Activated CD8-positive, alpha-beta memory T cell treated with anti-CD3 and anti-CD28 coated beads, Interleukin-2, amount 10 ng/mL, durations not matched to agents 7 days and 5 days (primary cell): ENCODE data around the gene PRR23B. TPM values are rescaled to one million over a fixed set of nuclear protein-coding genes. Genes with fewer than 3 reads are reported as not detected.

Source experiments
- ATAC-seq: fragments of 150-1000 bp; cut with Tn5 transposase; one replicate; pipeline ENCODE4 v1.10.0; 2021; ENCODE audit warnings: moderate library complexity
- CTCF ChIA-PET: fragments of 350-600 bp; sonication (Branson Sonifier 250); formaldehyde crosslinking; loops from one replicate; lab custom pipeline; 2021; ENCODE audit warnings: antibody characterized with exemption; lab: Charles Lee
- DNase-seq: peaks from one replicate; pipeline ENCODE4 v3.0.0-alpha.2; 2020
- H3K27ac Mint-ChIP-seq: one replicate; pipeline ENCODE4 v1.8.0; 2021; ENCODE audit warnings: mild to moderate bottlenecking, mixed read lengths
- H3K27me3 Mint-ChIP-seq: one replicate; pipeline ENCODE4 v1.8.0; 2021; ENCODE audit warnings: mixed read lengths
- H3K36me3 Mint-ChIP-seq: one replicate; pipeline ENCODE4 v1.8.0; 2021; ENCODE audit warnings: mild to moderate bottlenecking, mixed read lengths
- H3K4me1 Mint-ChIP-seq: one replicate; pipeline ENCODE4 v1.8.0; 2021; ENCODE audit warnings: mixed read lengths
- H3K4me3 Mint-ChIP-seq: one replicate; pipeline ENCODE4 v1.8.0; 2021; ENCODE audit warnings: mild to moderate bottlenecking, moderate library complexity, mixed read lengths
- H3K9me3 Mint-ChIP-seq: one replicate; pipeline ENCODE4 v1.8.0; 2022; ENCODE audit warnings: low read depth, mixed read lengths
- total RNA-seq, 2 experiments: library from RNA; stranded (reverse); gene quantifications; one replicate each; pipeline ENCODE4 v1.2.3, GENCODE V29; 2021

The PRR23B gene
- total RNA-seq, 2 experiments from 2014 or later, result not detected

- Mint-ChIP-seq H3K4me3 (no peak within 1 kb of the TSS), H3K36me3 (peaks cover 3% of the 10 kb centered on the region), H3K9me3 (peaks cover 14% of the 10 kb centered on the region), H3K4me1 (no peaks in the 10 kb centered on the region), H3K27me3 (no peaks in the 10 kb centered on the region), H3K27ac (no peak within 1 kb of the TSS)
- no peak for ATAC-seq
- DNase-seq, result no peak
- CTCF ChIA-PET, result no interaction called here
Measured at GRCh38 chr3:139006051-139006716, 14.5 kb downstream of the PRR23B start, which contains the start of gene PRR23A. PRR23A (minus strand) TSS chr3:139006268; CDS start chr3:139006268, 0 bp downstream.

- CTCF ChIA-PET, result no interaction called here
- Mint-ChIP-seq H3K27ac (no peak overlapping the region), H3K27me3 (no peaks in the 10 kb centered on the region)
Measured at GRCh38 chr3:139005356-139005993, 15.3 kb downstream of the PRR23B start.

GRCh38 chr3:138995706-138996105 is 25.0 kb downstream of the PRR23B start:
- ATAC-seq, result no peak
- DNase-seq, result no peak
- Mint-ChIP-seq H3K4me1 (no peaks in the 10 kb centered on the region), H3K9me3 (no peaks in the 10 kb centered on the region), H3K4me3 (no peak overlapping the region), H3K27ac (no peak overlapping the region), H3K36me3 (no peaks in the 10 kb centered on the region), H3K27me3 (peaks cover 15% of the 10 kb centered on the region)
- CTCF ChIA-PET, result no interaction called here

More at GRCh38 chr3:139005356-139005993, 15.3 kb downstream of the PRR23B start:
- H3K4me3 Mint-ChIP-seq, result no peak overlapping the region
- H3K4me1 Mint-ChIP-seq, result no peaks in the 10 kb centered on the region
- H3K36me3 Mint-ChIP-seq, result peaks cover 3% of the 10 kb centered on the region
- no peak for ATAC-seq
- peaks cover 14% of the 10 kb centered on the region for H3K9me3 Mint-ChIP-seq
- no peak for DNase-seq

GRCh38 chr3:138987181-138987580 is 33.5 kb downstream of the PRR23B start:
- ATAC-seq (no peak), DNase-seq (no peak)
- Mint-ChIP-seq H3K4me1 (no peaks in the 10 kb centered on the region), H3K9me3 (no peaks in the 10 kb centered on the region), H3K4me3 (no peak overlapping the region), H3K36me3 (no peaks in the 10 kb centered on the region), H3K27me3 (peaks cover 10% of the 10 kb centered on the region), H3K27ac (no peak overlapping the region)
- CTCF ChIA-PET, result no interaction called here

GRCh38 chr3:138985932-138986331 is 34.8 kb downstream of the PRR23B start:
- no peaks in the 10 kb centered on the region for H3K9me3 Mint-ChIP-seq
- H3K36me3 Mint-ChIP-seq, result no peaks in the 10 kb centered on the region
- H3K4me1 Mint-ChIP-seq, result no peaks in the 10 kb centered on the region
- ATAC-seq, result no peak
- no peak overlapping the region for H3K4me3 Mint-ChIP-seq
- CTCF ChIA-PET, result no interaction called here
- no peak for DNase-seq
- H3K27me3 Mint-ChIP-seq, result peaks cover 7% of the 10 kb centered on the region
- no peak overlapping the region for H3K27ac Mint-ChIP-seq

GRCh38 chr3:138984816-138985215 is 35.9 kb downstream of the PRR23B start:
- Mint-ChIP-seq H3K36me3 (no peaks in the 10 kb centered on the region), H3K27ac (no peak overlapping the region), H3K4me1 (no peaks in the 10 kb centered on the region), H3K9me3 (no peaks in the 10 kb centered on the region), H3K4me3 (no peak overlapping the region), H3K27me3 (peaks cover 7% of the 10 kb centered on the region)
- DNase-seq, result no peak
- CTCF ChIA-PET, result no interaction called here
- ATAC-seq, result no peak

GRCh38 chr3:138976047-138976446 is 44.7 kb downstream of the PRR23B start:
- Mint-ChIP-seq H3K36me3 (no peaks in the 10 kb centered on the region), H3K27ac (no peak overlapping the region), H3K27me3 (peaks cover 3% of the 10 kb centered on the region), H3K9me3 (no peaks in the 10 kb centered on the region), H3K4me3 (no peak overlapping the region), H3K4me1 (no peaks in the 10 kb centered on the region)
- CTCF ChIA-PET, result no interaction called here
- DNase-seq (no peak), ATAC-seq (no peak)

GRCh38 chr3:138975351-138975750 is 45.4 kb downstream of the PRR23B start:
- H3K4me1 Mint-ChIP-seq, result no peaks in the 10 kb centered on the region
- CTCF ChIA-PET, result interaction anchor here (1.6 kb wide), 1 partner anchor 52 kb away, joined by 3 read pairs; no protein-coding TSS in a partner anchor
- H3K4me3 Mint-ChIP-seq, result no peak overlapping the region
- H3K36me3 Mint-ChIP-seq, result no peaks in the 10 kb centered on the region
- ATAC-seq, result no peak
- H3K27me3 Mint-ChIP-seq, result peaks cover 5% of the 10 kb centered on the region
- no peaks in the 10 kb centered on the region for H3K9me3 Mint-ChIP-seq
- no peak for DNase-seq
- no peak overlapping the region for H3K27ac Mint-ChIP-seq

GRCh38 chr3:138974462-138974861 is 46.3 kb downstream of the PRR23B start:
- Mint-ChIP-seq H3K4me1 (no peaks in the 10 kb centered on the region), H3K9me3 (no peaks in the 10 kb centered on the region), H3K27me3 (peaks cover 13% of the 10 kb centered on the region), H3K4me3 (no peak overlapping the region), H3K36me3 (no peaks in the 10 kb centered on the region), H3K27ac (no peak overlapping the region)
- CTCF ChIA-PET, result interaction anchor here (1.6 kb wide), 1 partner anchor 51 kb away, joined by 3 read pairs; no protein-coding TSS in a partner anchor
- ATAC-seq, result no peak
- no peak for DNase-seq

GRCh38 chr3:138972941-138973340 is 47.8 kb downstream of the PRR23B start:
- H3K9me3 Mint-ChIP-seq, result no peaks in the 10 kb centered on the region
- CTCF ChIA-PET, result no interaction called here
- peaks cover 19% of the 10 kb centered on the region for H3K27me3 Mint-ChIP-seq
- DNase-seq, result no peak
- no peak overlapping the region for H3K4me3 Mint-ChIP-seq
- H3K36me3 Mint-ChIP-seq, result no peaks in the 10 kb centered on the region
- H3K27ac Mint-ChIP-seq, result no peak overlapping the region
- H3K4me1 Mint-ChIP-seq, result no peaks in the 10 kb centered on the region
- no peak for ATAC-seq

GRCh38 chr3:138971766-138972320 is 48.9 kb downstream of the PRR23B start:
- DNase-seq (no peak), ATAC-seq (no peak)
- Mint-ChIP-seq H3K27me3 (peaks cover 20% of the 10 kb centered on the region), H3K36me3 (no peaks in the 10 kb centered on the region), H3K4me3 (no peak overlapping the region), H3K9me3 (no peaks in the 10 kb centered on the region), H3K27ac (no peak overlapping the region), H3K4me1 (no peaks in the 10 kb centered on the region)
- CTCF ChIA-PET, result interaction anchor here (1.5 kb wide), 1 partner anchor 9 kb away, joined by 3 read pairs; no protein-coding TSS in a partner anchor
